ENCODE results near the gene MXRA5.
"Not testable (repeated sequence)": the region's sequence is repeated elsewhere in the genome, so short reads cannot be mapped to it uniquely, and the experiment has no call there.

The MXRA5 gene

DNA sequence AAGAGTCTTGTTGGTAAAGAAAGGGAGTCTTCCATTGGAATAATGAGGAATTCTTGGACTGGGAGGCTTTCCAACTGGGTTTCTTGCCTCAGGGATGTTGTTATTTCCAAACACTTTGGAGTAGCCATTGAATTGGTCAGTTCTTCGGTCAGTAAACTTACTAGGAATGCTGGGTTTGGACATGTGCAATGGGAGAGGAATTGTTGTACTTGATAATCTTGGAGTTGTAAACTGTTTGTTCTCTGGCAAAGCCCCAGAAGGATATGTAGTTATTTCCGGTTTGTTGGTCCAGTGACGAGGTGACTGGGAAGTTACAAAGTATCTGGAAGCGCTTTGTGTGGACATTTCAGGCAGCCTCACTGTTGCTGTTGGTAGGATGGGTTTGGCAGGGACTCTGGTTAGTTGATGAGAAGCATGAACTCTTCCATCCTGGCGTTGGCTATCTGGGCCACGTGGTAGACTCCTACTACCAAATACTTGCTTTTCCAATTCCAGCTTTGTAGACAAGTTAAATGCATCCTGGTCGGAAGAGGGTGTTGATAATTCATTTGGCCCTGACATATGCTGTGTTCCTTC lies 25.9 kb downstream of the MXRA5 start:
- no peak for DNase-seq (ENCODE audit: low read depth in 2 of 2)

DNA sequence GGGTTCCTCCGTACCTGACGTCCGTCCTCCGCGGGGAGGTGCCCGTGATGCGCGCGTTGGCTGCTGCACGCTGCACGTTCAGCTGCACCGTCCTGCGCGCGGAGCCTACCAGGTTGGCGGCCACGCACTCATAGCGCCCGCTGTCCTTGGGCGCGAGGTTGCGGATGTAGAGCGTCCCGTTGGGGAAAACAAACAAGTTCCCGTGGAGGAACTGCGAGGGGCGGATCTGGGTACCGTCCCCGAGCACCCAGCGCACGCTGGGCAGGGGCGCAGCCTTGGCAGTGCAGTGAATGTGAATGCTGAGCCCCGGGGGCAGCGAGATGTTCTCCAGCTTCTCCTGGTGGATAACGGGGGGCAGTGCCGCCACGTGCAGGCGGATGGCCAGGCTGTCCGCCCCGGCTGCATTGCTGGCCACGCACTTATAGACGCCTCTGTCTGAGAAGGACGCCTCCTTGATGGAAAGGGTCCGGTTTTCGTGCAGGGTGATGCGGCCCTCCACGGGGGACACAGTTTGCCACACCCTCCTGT lies 29.2 kb downstream of the MXRA5 start:
- no peak for DNase-seq (ENCODE audit: low read depth in 2 of 2)

DNA sequence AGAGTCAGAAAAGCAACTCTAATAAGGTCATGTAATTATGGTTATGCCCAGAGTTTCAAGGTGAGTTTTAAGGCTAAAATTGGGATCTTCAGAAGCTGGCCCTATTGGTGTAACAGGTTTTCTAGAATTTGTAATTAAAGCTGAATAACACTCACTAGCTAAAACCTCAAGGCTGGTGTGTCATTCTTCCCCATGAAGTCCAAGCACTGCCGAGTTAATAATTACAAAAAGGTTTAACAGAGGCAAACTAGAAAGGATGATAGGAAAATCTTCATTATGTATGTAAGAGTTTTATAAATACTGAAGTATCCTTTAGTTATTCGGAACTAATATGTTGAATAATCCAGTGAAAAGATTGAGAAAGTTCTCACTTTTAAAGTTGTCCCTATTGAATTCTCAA lies 34.3 kb downstream of the MXRA5 start:
- no peak for DNase-seq (ENCODE audit: low read depth in 2 of 2)

DNA sequence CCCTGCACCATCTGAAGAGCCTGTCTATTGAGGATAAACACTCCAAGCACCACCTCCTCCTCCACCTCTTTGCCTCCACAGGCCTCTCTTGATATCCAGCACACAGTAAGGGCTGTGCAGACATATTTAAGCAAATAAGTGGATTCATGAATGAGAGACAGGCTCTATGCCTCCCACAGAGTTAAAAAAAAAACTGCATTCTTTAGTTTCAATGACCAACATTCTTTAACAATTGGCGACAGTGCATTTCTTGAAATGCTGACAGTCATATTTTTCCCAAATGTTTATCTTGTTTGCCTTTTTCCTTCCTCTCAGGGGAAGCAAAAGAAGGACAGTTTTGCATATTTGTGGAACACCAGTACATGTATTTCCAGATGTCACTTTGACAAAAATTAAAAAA lies 38.6 kb downstream of the MXRA5 start:
- no peak for DNase-seq (ENCODE audit: low read depth in 2 of 2)

DNA sequence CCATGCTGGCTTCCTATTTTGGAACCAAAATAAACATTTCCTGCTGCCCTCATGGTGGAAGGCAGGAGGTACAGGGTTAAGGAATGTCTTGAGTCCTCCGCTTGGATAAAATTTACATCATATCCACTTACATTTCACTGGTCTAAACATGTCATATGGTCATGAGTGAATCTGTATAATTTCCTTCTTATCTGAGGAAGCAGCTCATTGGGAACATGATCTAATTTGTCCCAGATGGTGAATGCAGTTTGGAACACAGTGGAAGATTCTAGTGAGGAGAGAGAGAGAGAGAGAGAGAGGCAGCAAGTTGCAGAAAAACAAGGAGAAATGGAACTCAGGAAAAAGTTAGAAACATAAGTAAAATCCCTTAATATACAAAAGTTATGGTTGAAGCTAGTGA lies 46.8 kb downstream of the MXRA5 start:
- DNase-seq (ENCODE audit: low read depth in 2 of 2) = no peak

DNA sequence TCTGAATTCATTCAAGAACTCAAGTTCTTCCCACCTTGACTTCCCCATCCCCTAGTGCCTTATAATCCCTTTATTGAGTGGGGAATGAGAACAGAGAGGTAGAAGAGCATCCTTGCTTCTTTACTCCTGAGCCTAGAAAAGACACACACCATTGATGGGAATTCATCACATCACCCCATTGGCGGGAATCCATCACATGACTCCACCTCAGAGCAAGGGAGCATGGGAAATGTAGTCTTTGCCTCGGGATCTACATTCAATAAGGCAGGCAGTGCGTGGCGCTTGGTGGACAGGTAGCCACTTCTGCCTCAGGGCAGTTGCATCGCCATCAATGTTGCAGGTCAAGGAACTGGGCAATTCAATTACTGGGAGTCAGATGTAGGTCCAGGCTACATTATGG lies 50.7 kb downstream of the MXRA5 start:
- DNase-seq (ENCODE audit: low read depth in 2 of 2) = no peak

DNA sequence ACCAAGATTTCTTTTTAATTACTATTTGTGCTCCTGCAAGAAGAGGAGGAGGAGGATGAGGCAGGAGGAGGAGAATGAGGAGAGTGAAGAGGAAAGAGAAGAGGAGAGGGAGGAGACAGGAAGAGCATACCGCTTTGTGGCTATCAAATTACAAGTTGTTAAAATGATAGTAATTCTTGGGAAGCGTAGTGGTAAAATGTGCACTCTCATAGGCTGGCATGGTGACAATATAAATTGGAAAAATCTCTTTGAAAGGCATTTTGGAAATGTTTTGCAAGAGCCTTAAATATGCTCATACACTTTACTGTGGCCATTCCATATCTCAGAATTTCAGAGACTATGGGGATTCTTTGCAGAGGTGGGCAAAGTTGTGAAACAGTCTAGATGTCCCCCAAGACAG lies 53.2 kb downstream of the MXRA5 start:
- DNase-seq (ENCODE audit: low read depth in 2 of 2) = no peak

DNA sequence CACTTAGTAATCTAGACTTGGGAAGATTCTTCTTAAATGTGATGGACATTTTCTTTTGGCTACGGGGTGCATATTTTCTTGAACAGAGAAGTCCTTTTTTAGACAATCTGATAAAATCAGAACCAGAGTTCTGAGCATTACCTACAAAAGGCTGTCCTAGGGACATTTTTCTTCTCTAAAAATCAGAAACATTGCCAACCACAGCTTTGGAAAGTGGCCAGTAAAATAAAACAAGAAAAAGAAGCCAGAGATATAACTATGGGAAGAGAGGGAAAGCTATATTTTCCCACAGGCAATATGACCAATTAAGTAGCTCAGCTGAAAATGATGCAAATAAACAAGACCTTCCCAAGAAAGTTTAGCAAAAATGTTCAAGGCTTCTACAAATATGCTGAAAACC lies 55.9 kb downstream of the MXRA5 start:
- no peak for DNase-seq (ENCODE audit: low read depth in 2 of 2)

DNA sequence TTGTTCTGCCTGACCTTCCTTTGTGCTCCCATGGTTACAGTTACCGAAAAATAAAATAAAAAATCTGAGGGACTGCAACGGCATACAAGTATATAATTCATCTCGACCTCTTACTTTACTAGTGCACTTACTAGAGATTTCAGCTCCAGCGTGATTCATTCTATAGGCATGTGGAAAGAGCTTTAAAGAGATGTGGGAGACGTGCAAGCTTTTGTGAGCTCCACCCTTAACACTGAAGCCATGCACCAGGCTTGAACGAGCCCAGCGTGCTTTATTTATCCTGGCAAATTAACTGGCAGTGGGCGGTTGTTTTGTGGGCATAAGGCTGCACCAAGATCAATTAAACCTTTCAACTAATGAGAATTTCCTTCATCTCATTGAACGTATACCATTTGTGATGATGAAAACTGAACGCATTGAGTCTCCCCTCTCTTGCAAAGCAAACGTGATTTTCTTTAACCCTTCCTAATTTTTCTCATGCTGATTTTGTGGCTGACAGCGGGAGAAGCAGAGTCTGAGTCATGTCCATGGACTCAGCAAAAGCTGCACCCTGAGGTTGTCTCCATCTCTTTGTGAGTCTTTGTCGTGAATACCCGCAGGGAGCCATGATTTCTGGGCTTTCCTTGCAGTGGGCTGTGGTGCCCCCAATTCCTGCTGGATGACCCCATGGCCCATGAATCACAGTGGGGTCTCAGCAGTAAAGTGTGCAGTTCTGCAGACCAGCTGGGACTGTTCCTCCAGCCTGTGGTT lies 60.1 kb downstream of the MXRA5 start:
- DNase-seq (ENCODE audit: low read depth in 2 of 2) = no peak

DNA sequence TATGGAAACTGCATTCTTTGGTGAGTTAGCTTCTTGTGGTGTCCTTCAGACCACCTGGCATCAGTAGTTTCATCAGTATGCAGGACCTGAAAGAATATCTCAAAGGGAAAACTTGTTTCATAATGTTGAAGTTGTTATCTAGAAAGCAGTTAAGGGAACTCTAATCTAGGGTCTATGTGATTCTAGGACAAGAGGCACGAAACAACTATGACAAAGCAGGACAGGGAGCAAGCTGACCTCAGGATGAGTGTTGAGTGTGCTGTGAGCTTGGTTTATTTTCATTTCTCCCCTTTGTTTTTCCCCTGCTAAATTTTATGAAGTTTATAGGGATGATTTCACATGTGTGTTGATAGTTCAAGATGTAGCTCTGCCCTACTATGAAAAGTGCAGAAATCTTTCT lies 65.7 kb downstream of the MXRA5 start:
- no peak for DNase-seq (ENCODE audit: low read depth in 2 of 2)

DNA sequence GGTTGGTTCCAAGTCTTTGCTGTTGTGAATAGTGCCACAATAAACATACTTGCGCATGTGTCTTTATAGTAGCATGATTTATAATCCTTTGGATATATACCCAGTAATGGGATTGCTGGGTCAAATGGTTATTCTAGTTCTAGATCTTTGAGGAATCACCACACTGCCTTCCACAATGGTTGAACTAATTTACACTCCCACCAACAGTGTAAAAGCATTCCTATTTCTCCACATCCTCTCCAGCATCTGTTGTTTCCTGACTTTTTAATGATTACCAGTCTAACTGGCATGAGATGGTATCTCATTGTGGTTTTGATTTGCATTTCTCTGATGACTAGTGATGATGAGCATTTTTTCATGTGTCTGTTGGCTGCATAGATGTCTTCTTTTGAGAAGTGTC lies 72.8 kb downstream of the MXRA5 start:
- not testable (repeated sequence) for DNase-seq (ENCODE audit: low read depth in 2 of 2)

DNA sequence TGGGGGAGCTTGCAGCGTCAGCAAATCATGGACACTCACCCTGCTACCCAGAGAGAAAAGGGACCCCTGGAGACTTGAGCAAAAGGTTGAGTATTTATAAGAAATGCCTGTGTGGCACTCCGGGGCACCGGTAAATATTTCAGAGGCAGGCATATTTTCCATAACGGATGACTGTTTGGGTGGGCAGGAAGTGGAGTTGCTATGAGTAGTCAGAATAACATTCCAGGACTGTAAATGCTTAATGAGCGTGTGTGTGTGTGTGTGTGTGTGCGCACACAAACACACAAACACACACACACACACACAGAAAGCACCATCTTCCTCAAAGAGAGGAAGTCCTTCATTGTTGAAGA lies 74.6 kb downstream of the MXRA5 start:
- DNase-seq (ENCODE audit: low read depth in 2 of 2) = no peak

DNA sequence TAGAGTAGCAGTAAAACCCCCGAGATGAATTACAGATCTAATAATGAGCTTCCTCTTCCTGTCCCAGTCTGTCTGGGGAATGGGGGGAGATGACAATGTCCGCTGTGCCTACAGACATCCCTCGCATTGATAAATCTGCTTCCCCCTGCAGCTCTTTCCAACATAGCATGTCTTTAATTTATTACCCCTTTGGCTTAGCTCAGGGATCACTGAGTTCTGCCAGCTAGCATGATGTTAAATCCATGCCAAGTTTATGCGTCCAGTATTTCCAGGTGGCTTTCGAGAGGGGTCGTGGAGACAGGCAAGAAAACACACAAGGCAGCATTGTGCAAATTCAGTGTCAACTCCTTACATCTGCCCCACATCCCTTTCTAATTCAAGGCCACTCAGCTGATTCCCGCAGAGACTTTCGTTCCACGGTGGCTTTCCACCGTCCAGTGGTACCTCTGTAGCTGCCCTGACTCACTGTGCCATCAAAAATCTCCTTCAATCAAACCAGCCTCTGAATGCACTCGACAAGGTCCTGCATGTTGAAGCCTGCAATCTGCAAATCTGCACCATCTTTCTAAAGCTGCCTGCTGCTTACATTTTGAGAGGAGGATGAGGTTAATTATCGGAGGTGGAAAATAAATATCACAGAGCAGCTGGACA lies 75.1 kb downstream of the MXRA5 start:
- no peak for DNase-seq (ENCODE audit: low read depth in 2 of 2)

DNA sequence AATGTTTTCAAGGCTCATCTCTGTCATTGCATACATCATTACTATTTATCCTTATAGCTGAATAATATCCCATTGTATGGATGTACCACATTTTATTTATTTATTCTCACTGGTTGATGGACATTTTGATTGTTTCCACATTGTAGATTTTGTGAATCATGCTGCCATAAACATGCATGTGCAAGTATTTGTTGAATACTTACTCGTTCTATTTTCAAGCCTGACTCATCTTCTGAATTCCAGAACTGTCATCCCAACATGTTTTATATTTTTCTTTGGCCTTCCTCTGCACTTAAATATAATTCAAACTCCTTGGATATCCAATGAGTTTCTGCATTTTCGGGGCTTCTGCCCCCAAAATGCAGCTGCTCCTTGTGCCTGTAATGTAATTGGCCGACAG lies 77.6 kb downstream of the MXRA5 start:
- no peak for DNase-seq (ENCODE audit: low read depth in 2 of 2)

DNA sequence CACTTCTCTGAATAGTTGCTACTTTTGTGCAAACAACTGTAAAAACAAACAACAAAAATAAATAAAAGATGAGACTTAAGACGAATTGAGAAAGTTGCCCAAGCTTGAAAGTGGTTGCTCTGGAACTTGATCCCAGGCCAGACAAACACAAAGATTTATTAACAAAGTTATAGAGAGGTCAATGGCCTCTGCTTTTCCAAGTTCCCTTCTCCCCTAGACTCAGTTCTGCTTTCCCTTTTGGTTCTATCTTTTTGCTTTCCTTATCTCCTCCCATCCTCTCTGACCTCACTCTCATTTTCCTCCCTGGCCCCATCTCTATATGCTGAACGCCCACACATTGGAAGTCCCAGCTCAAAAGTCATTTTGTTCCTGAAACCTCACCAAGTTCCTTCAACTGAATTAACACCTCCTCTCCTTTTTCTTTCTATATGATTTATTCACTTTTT lies 82.7 kb downstream of the MXRA5 start:
- DNase-seq (ENCODE audit: low read depth in 2 of 2) = no peak

DNA sequence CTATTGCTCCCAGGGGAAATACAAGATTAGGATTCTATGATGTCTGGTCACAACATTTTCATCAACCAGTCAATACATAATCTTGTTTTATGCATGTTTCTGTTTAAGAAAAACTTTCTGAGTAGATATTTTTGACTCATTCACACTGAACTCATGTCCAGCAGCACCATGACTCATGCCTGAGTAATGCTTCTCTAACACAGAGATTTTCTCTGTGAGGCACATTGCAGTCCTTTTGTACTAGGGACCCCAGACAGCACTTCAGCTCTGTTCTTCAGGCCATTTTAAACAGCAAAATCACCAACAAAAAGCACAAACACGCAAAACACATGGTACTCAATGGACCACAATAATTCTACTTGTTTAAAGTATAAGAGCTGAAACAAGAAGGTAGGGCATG lies 83.6 kb downstream of the MXRA5 start:
- DNase-seq (ENCODE audit: low read depth in 2 of 2) = no peak
